Brain microvascular endothelial cell (primary cell): Measurements from ENCODE around the gene FSTL5.
A peak's percentile ranks its signal among the peaks of the same experiment; 100 is the strongest.

Experiments used
- DNase-seq: peaks from one replicate; pipeline ENCODE4 v3.0.0-alpha.2; 2020
- H3K27ac ChIP-seq: fragments of 250-450 bp; sonication (Bioruptor Pico); 2 replicates; pipeline ENCODE4 v1.5.1; 2020; ENCODE audit warnings: mild to moderate bottlenecking, moderate library complexity
- H3K27me3 ChIP-seq: fragments of 250-450 bp; sonication (Bioruptor Pico); replicated peaks from 2 replicates; pipeline ENCODE4 v1.5.1; 2020; ENCODE audit warnings: mild to moderate bottlenecking
- H3K36me3 ChIP-seq: fragments of 250-450 bp; sonication (Bioruptor Pico); replicated peaks from 2 replicates; pipeline ENCODE4 v1.5.1; 2020; ENCODE audit warnings: mild to moderate bottlenecking
- H3K4me3 ChIP-seq: 2 replicates; pipeline ENCODE4 v1.5.1; 2011; ENCODE audit warnings: low read depth, mild to moderate bottlenecking, control low read depth, low read length, moderate library complexity
- in situ Hi-C: cut with HindIII; loops from 2 replicates; pipeline ENCODE4 v1.10.0; 2017; ENCODE audit warnings: low sequenced_read_pairs, low pct_ligation_motif_present
- TF ChIP-seq, protein P1 (sequence below): IDR thresholded peaks from 2 replicates; pipeline ENCODE4 v1.5.1; 2011; ENCODE audit warnings: low read depth, mild to moderate bottlenecking, moderate library complexity, low read length, control low read depth, inconsistent platforms; ENCODE audit errors: missing control alignments

FSTL5 gene

DNA sequence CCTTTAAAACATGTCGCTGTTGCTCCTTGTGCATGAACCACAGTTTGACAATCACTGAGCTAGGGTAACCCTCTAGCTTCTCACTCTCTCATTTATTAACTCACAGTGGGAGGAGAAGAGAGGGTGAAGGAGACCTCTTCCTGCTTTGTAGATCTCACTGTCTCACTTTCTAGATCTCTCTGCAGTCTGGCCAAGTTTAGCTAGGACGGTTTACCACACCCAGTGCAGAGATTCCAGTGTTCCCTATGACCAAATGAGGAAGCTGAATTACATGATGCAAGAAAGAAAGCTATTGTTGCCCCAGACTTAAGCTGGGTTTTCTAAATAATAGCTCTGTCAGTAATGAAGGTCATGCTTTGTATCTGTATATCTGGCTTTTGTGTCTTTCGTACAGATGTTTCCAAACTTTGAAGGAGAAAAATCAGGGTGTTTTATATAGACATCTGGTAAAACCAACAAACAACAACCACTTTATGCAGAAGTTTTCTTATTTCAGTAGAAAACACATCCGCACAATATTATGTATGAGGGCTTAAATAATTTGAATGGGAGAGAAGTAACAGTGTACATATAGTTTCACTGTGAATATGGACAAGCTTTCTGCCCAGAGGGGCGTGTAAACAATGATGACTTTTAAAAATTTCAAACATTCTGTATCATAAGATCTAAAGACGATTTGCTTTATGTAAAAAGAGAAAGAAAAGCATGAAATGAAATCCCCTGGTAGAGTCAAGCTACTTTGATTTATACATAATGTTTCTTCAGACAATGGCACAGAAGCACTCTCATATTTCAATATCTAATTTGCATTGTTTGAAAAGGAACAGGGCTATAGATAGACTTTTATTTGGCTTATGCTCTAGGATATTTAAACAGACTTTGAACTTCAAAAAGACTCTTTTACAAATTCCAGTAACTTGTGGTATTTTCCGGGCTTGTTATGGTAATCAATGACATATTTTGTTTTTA is 582.3 kb downstream of the FSTL5 start:
- H3K4me3 ChIP-seq = no peak overlapping the region
- H3K27ac ChIP-seq = no peak overlapping the region
- no peaks in the 10 kb centered on the region for H3K36me3 ChIP-seq
- TF ChIP-seq, protein P1, sequence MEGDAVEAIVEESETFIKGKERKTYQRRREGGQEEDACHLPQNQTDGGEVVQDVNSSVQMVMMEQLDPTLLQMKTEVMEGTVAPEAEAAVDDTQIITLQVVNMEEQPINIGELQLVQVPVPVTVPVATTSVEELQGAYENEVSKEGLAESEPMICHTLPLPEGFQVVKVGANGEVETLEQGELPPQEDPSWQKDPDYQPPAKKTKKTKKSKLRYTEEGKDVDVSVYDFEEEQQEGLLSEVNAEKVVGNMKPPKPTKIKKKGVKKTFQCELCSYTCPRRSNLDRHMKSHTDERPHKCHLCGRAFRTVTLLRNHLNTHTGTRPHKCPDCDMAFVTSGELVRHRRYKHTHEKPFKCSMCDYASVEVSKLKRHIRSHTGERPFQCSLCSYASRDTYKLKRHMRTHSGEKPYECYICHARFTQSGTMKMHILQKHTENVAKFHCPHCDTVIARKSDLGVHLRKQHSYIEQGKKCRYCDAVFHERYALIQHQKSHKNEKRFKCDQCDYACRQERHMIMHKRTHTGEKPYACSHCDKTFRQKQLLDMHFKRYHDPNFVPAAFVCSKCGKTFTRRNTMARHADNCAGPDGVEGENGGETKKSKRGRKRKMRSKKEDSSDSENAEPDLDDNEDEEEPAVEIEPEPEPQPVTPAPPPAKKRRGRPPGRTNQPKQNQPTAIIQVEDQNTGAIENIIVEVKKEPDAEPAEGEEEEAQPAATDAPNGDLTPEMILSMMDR = no peak
- H3K27me3 ChIP-seq = no peaks in the 10 kb centered on the region
- in situ Hi-C loops = no loop called here
- DNase-seq = no peak

DNA sequence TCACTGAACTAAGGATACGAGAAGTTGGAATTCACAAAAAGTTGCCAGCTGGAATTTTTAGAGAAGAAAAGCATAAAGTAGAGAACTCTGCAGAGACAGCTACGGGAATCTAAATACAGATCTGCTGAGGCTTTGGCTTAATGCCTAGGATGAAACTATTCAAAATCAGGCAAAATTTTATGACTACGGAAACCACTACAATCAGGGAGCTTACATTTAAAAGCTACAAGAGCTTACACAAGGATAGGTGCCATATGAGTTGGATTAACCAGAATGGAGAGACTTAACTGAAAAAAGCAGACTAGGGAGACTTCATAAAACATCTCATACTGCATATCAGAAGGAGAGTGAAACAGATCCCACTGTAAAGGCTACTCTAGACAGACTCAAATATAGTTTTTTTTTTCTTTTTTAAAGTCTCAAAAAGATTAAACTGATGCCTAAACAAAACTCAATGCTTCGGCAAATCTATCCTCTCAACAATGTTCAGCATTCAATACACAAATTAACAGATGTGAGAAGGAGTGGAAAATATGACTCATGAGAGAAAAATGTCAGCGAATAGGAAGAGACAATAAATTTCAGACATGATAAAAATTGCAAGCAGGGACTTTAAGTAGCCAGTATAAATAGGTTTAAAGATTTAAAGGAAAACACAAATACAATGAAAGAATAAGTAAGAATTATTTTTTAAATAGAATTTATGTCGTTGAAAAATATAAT is 586.1 kb downstream of the FSTL5 start:
- DNase-seq = no peak
- Histone ChIP-seq H3K4me3 (no peak overlapping the region), H3K27me3 (no peaks in the 10 kb centered on the region), H3K36me3 (no peaks in the 10 kb centered on the region), H3K27ac (no peak overlapping the region)
- in situ Hi-C loops = no loop called here
- TF ChIP-seq, protein P1 = no peak

DNA sequence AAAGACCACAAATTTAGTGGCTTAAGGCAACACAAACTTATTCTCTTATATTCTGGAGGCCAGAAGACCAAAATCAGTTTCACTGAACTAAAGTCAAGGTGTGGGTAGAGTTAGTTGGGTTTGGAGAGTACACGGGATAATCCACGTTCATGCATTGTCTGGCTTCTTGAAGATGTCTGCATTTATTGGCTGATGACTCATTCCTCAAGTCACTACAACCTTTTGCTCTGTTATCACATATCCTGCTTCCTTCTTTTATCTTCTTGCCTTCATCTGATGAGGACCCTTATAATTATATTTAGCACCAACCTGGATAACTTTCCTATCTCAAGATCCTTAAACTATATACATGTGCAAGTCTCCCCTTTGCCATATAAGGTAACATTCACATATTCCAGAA is 590.0 kb downstream of the FSTL5 start:
- Histone ChIP-seq H3K27ac (no peak overlapping the region), H3K36me3 (no peaks in the 10 kb centered on the region), H3K4me3 (no peak overlapping the region), H3K27me3 (no peaks in the 10 kb centered on the region)
- DNase-seq = peak; percentile 6
- TF ChIP-seq, protein P1 = no peak
- in situ Hi-C loops = loop anchor here (25.0 kb wide), 1 partner anchor 588 kb away; the partner anchor contains the start of gene FSTL5

DNA sequence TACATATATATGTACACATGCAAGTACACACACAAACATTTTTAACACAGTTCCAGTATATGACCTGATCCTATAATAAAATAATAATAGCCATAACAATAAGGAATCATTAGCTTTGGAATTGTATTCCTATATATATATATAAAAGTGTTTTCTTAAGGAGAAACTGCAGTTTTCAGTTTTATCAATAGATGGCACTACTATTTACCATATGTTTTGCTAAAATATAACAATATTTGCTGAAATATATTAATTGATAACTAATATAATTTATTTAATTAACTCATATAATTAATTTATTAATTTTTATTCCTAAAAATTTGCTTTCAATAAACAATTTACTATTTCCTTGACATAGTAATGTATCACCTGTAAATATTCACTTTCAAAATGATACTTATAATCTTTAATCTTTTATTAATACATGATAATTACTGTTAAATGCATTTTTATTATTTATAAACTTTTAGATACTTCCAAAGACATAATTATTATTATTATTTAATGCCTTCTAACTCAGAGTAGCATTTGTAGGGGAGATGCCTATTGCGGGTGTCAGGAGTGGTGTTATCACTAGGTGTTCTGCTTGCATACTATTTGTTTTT is 599.5 kb downstream of the FSTL5 start:
- TF ChIP-seq, protein P1 = peak; percentile 10
- Histone ChIP-seq H3K27me3 (no peaks in the 10 kb centered on the region), H3K36me3 (no peaks in the 10 kb centered on the region), H3K27ac (no peak overlapping the region), H3K4me3 (no peak overlapping the region)
- in situ Hi-C loops = loop anchor here (25.0 kb wide), 1 partner anchor 598 kb away; the partner anchor contains the start of gene FSTL5
- no peak for DNase-seq

DNA sequence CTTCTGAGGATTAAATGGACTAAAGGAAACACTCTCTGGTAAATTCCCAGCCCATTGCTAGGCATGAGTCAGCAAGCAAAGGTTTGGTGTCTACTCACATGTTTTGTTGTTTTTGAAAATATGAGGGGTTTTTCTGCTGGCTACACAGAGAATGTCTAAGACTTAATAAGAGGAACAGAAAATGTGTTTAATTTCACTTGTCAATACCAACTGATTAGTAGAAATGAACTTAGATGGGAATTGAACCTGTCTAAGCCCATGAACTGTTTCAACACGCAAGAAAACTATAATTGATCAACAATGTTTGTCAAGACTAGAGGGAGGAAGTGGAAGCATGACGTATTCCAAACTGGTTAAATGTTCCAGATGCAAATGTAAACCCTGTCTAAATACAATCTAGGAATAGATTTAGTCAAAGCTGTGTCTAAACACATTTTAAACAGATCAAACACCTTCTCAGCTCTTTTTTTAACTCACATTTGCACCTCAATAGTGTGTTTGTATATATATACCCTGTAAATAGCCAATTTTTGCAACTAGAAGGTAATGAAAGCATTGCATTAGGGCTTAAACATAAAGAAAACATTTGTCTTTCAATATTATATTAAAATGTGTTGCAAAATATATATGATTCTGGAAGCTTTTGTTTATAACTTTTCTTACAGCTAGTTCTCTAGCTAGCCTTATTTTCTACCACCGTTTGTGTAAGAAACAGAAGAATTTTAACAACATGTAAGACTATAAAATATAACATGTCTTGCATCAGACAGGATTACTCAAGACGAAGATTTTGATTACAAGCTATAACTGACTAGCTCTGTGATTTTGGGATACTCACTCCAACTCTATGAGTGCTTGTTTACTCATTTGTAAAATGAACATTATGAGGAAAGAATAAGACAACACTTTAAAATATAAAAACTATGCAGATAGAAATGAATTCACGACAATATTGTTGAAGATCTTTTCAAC is 607.8 kb downstream of the FSTL5 start:
- DNase-seq = peak; percentile 83

More for the DNA sequence above, 607.8 kb downstream of the FSTL5 start:
- TF ChIP-seq, protein P1 = no peak
- H3K27me3 ChIP-seq = no peaks in the 10 kb centered on the region
- H3K27ac ChIP-seq = peak overlapping the region; percentile 67
- no peak overlapping the region for H3K4me3 ChIP-seq
- H3K36me3 ChIP-seq = no peaks in the 10 kb centered on the region
- in situ Hi-C loops = loop anchor here (25.0 kb wide), 1 partner anchor 606 kb away; the partner anchor contains the start of gene FSTL5
